ENCODE data around the gene LRRC3. TPM values are rescaled to one million over a fixed set of nuclear protein-coding genes. Genes with fewer than 3 reads are reported as not detected.

Gene LRRC3
- total and polyA plus RNA-seq, 2 donors (not counting 3 experiments of a cell fraction or from before 2014, with no cell fraction given), result 4.8 to 4.9 TPM

DNA sequence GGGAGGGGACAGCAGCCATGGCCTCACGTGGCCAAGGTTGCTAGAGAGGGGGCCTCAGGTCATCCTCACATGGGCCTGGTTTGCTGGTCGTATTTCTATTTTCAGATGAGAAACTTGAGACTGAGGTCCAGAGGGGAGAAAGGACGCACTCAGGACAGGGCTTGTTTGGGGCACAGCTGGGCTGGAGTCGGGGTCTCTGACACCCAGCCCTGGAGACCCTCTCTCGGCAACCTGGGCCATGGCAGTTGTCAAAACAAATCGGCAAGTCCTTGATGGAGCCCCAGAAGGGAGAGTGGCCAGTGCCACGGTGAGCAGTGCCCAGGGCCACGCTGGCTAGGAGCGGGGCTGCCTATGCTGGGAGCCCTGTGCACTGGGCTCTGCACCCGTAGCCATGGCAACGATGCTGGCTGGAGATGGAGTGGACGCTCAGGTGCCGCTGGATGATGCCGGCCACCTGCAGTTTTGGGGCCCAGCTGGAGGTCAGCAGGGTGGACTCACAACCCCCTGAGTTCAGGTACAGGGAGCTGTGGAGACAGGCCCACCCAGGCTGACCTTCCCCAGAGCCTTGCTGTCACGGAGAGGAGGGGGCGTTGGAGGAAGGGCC is 11.1 kb downstream of the LRRC3 start:
- no peaks in the 10 kb centered on the region for H4K20me1 ChIP-seq (replicated peaks; ENCODE audit: control insufficient read depth, extremely low read depth, insufficient read depth, low read length)
- no peak overlapping the region for H3K27ac ChIP-seq (ENCODE audit: insufficient read depth, low read depth, low read length)
- TF ChIP-seq, protein P1, sequence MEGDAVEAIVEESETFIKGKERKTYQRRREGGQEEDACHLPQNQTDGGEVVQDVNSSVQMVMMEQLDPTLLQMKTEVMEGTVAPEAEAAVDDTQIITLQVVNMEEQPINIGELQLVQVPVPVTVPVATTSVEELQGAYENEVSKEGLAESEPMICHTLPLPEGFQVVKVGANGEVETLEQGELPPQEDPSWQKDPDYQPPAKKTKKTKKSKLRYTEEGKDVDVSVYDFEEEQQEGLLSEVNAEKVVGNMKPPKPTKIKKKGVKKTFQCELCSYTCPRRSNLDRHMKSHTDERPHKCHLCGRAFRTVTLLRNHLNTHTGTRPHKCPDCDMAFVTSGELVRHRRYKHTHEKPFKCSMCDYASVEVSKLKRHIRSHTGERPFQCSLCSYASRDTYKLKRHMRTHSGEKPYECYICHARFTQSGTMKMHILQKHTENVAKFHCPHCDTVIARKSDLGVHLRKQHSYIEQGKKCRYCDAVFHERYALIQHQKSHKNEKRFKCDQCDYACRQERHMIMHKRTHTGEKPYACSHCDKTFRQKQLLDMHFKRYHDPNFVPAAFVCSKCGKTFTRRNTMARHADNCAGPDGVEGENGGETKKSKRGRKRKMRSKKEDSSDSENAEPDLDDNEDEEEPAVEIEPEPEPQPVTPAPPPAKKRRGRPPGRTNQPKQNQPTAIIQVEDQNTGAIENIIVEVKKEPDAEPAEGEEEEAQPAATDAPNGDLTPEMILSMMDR (IDR thresholded peaks at IDR 0.05; ENCODE audit: extremely low read depth in 1 of 2, insufficient read depth in 1 of 2, low read depth in 1 of 2, low read length in 2 of 2), result no peak
- TF ChIP-seq MYC (IDR thresholded peaks at IDR 0.05; ENCODE audit: low read depth, low read length) (no peak), FOS (IDR thresholded peaks at IDR 0.05; ENCODE audit: borderline replicate concordance, insufficient read depth, low read length) (no peak)
- H3K4me3 ChIP-seq (replicated peaks in 1 of 3; ENCODE audit: insufficient read depth in 1 of 3, low read depth in 1 of 3, low read length in 3 of 3), result no peak overlapping the region
- no peaks in the 10 kb centered on the region for H3K4me1 ChIP-seq (ENCODE audit: control insufficient read depth, extremely low read depth, insufficient read depth, low read length)
- H3K36me3 ChIP-seq (ENCODE audit: control insufficient read depth in 2 of 2, extremely low read depth in 1 of 2, insufficient read depth in 2 of 2, low read length in 2 of 2), result no peaks in the 10 kb centered on the region
- H3K79me2 ChIP-seq (ENCODE audit: control insufficient read depth, insufficient read depth, low read length), result no peaks in the 10 kb centered on the region
- no peaks in the 10 kb centered on the region for H3K9me1 ChIP-seq (replicated peaks; ENCODE audit: control insufficient read depth, extremely low read depth, insufficient read depth, low read length)
- dilution Hi-C loops (cut with MboI; ENCODE audit: extremely low pct_ligation_motif_present, low sequenced_read_pairs) (no loop called here), intact Hi-C loops (cut with micrococcal nuclease) (no loop called here)
- no peaks in the 10 kb centered on the region for H3K27me3 ChIP-seq (ENCODE audit: control insufficient read depth in 2 of 2, insufficient read depth in 2 of 2, low read length in 2 of 2)
- H3K9me3 ChIP-seq (replicated peaks; ENCODE audit: control insufficient read depth, insufficient read depth, low read length), result no peaks in the 10 kb centered on the region
- POLR2A ChIA-PET, result no interaction called here
- CTCF ChIA-PET, result interaction anchor here (0.6 kb wide), 1 partner anchor 24 kb away, joined by 3 read pairs; no protein-coding TSS in a partner anchor
- H3K9ac ChIP-seq (replicated peaks; ENCODE audit: extremely low read depth, insufficient read depth, low read length), result no peak overlapping the region
- H2AFZ ChIP-seq (ENCODE audit: low read depth, low read length), result no peak overlapping the region
- H3K4me2 ChIP-seq (ENCODE audit: insufficient read depth, low read length), result no peak overlapping the region
- FAIRE-seq (no peak), DNase-seq (ENCODE audit: low read depth, low spot score) (no peak)
- no TSS peak for BruUV-seq (replicated peaks)

DNA sequence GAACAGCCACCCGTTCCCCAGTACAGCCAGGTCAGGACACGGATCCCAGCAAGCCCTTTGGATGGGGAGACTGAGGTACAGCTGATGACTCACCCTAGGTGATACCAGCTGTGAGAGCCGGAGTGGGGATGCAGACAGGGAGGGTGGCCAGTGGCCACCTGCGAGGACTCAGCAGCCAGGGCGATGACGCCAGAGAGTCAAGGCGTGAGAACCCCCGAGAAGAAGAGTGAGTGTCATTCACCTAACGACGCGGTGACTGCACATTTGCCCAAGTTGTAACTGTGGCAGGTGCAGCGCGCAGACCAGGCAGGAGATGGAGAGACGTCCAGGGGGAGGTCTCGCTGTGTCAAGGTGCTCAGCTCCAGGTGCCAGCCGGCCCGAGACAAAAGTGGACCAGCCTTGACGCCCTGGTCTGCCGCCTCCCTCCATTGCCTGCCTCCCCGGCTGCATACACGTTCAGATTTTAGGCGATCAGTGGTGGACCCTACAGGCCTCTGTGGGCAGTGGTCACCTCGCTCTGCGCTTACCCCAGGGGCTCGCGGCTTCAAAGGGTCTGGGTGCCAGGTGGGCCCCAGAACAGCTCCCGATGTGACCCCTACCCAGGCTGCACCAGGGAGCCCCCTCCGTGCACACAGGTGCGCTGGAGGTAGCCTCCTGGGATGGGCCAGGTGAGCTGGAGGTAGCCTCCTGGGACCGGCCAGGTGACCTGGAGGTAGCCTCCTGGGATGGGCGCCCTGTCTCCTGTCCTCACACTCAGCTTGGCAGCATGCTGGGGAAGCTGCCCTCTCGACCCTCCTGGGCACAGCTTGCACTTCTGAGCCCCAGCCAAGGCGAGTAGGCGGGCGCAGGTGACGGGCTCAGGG is 11.9 kb downstream of the LRRC3 start:
- intact Hi-C loops (cut with micrococcal nuclease) (no loop called here), dilution Hi-C loops (cut with MboI; ENCODE audit: extremely low pct_ligation_motif_present, low sequenced_read_pairs) (no loop called here)
- no peaks in the 10 kb centered on the region for H4K20me1 ChIP-seq (replicated peaks; ENCODE audit: control insufficient read depth, extremely low read depth, insufficient read depth, low read length)
- TF ChIP-seq GATA2 (IDR thresholded peaks at IDR 0.05; ENCODE audit: insufficient read depth, insufficient read length, low read depth, low read length) (no peak), POLR2A (IDR thresholded peaks at IDR 0.05; ENCODE audit: low read depth, low read length) (no peak), JUN (IDR thresholded peaks at IDR 0.05; ENCODE audit: borderline replicate concordance, insufficient read depth, insufficient read length, low read depth) (no peak), FOS (IDR thresholded peaks at IDR 0.05; ENCODE audit: borderline replicate concordance, insufficient read depth, low read length) (no peak), MYC (IDR thresholded peaks at IDR 0.05; ENCODE audit: low read depth, low read length) (no peak), EZH2 (IDR thresholded peaks at IDR 0.05; ENCODE audit: borderline replicate concordance, low read depth, low read length, severe bottlenecking) (no peak), POLR2AphosphoS5 (IDR thresholded peaks at IDR 0.05; ENCODE audit: insufficient read depth, low read depth, low read length) (no peak)
- TF ChIP-seq, protein P1 (IDR thresholded peaks at IDR 0.05; ENCODE audit: extremely low read depth in 1 of 2, insufficient read depth in 1 of 2, low read depth in 1 of 2, low read length in 2 of 2), result no peak
- TF ChIP-seq, protein P2, sequence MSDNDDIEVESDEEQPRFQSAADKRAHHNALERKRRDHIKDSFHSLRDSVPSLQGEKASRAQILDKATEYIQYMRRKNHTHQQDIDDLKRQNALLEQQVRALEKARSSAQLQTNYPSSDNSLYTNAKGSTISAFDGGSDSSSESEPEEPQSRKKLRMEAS (IDR thresholded peaks at IDR 0.05; ENCODE audit: insufficient read depth, insufficient read length), result no peak
- FAIRE-seq, result no peak
- CTCF ChIA-PET, result interaction anchor here (1.1 kb wide), 1 partner anchor 326 kb away, joined by 3 read pairs; no protein-coding TSS in a partner anchor
- no peaks in the 10 kb centered on the region for H3K9me1 ChIP-seq (replicated peaks; ENCODE audit: control insufficient read depth, extremely low read depth, insufficient read depth, low read length)
- no peak overlapping the region for H3K4me3 ChIP-seq (replicated peaks in 1 of 3; ENCODE audit: insufficient read depth in 1 of 3, low read depth in 1 of 3, low read length in 3 of 3)
- H3K9ac ChIP-seq (replicated peaks; ENCODE audit: extremely low read depth, insufficient read depth, low read length), result no peak overlapping the region
- no peaks in the 10 kb centered on the region for H3K27me3 ChIP-seq (ENCODE audit: control insufficient read depth in 2 of 2, insufficient read depth in 2 of 2, low read length in 2 of 2)
- H3K4me1 ChIP-seq (ENCODE audit: control insufficient read depth, extremely low read depth, insufficient read depth, low read length), result no peaks in the 10 kb centered on the region
- no peak for DNase-seq (ENCODE audit: low read depth, low spot score)
- no peaks in the 10 kb centered on the region for H3K36me3 ChIP-seq (ENCODE audit: control insufficient read depth in 2 of 2, extremely low read depth in 1 of 2, insufficient read depth in 2 of 2, low read length in 2 of 2)
- H3K9me3 ChIP-seq (replicated peaks; ENCODE audit: control insufficient read depth, insufficient read depth, low read length), result no peaks in the 10 kb centered on the region
- H3K4me2 ChIP-seq (ENCODE audit: insufficient read depth, low read length), result no peak overlapping the region
- H3K27ac ChIP-seq (ENCODE audit: insufficient read depth, low read depth, low read length), result no peak overlapping the region
- POLR2A ChIA-PET, result no interaction called here
- BruUV-seq (replicated peaks), result no TSS peak
- no peak overlapping the region for H2AFZ ChIP-seq (ENCODE audit: low read depth, low read length)
- no peaks in the 10 kb centered on the region for H3K79me2 ChIP-seq (ENCODE audit: control insufficient read depth, insufficient read depth, low read length)

All from endothelial cell of umbilical vein (primary cell).